Activated naive CD4-positive, alpha-beta T cell treated with anti-CD3 and anti-CD28 coated beads for 36 hours (primary cell): Measurements from ENCODE around the gene NFAT5. TPM values are rescaled to one million over a fixed set of nuclear protein-coding genes. Genes with fewer than 3 reads are reported as not detected.

Source experiments
- CTCF ChIA-PET: fragments of 350-600 bp; sonication (Branson Sonifier 250); formaldehyde crosslinking; loops from one replicate; lab custom pipeline; 2021; ENCODE audit warnings: antibody characterized with exemption; lab: Charles Lee
- DNase-seq: peaks from one replicate; pipeline ENCODE4 v3.0.0-alpha.2; 2020
- H3K27ac Mint-ChIP-seq: one replicate; pipeline ENCODE4 v1.8.0; 2021; ENCODE audit warnings: mild to moderate bottlenecking, mixed read lengths
- H3K27me3 Mint-ChIP-seq: one replicate; pipeline ENCODE4 v1.8.0; 2021; ENCODE audit warnings: low read depth, mixed read lengths
- H3K36me3 Mint-ChIP-seq: one replicate; pipeline ENCODE4 v1.8.0; 2021; ENCODE audit warnings: low read depth, mixed read lengths
- H3K4me1 Mint-ChIP-seq: one replicate; pipeline ENCODE4 v1.8.0; 2021; ENCODE audit warnings: low read depth, mixed read lengths
- H3K4me3 Mint-ChIP-seq: one replicate; pipeline ENCODE4 v1.8.0; 2021; ENCODE audit warnings: mild to moderate bottlenecking, moderate library complexity, mixed read lengths
- H3K9me3 Mint-ChIP-seq: one replicate; pipeline ENCODE4 v1.8.0; 2021; ENCODE audit warnings: mixed read lengths
- intact Hi-C: fragments of 100-400 bp; cut with micrococcal nuclease; formaldehyde crosslinking; loops from one replicate; pipeline ENCODE4 v1.15.1; 2023
- total RNA-seq, 2 experiments: library from RNA; stranded (reverse); gene quantifications; one replicate each; pipeline ENCODE4 v1.2.3, GENCODE V29; 2021

NFAT5 gene
- total RNA-seq, 2 experiments from 2014 or later = 33.0 to 34.0 TPM

- Mint-ChIP-seq H3K4me3 (no peak overlapping the region), H3K4me1 (no peaks in the 10 kb centered on the region), H3K27me3 (no peaks in the 10 kb centered on the region), H3K36me3 (peaks cover 23% of the 10 kb centered on the region), H3K27ac (no peak overlapping the region), H3K9me3 (no peaks in the 10 kb centered on the region)
- intact Hi-C loops = no loop called here
- DNase-seq = no peak
- CTCF ChIA-PET = no interaction called here
Observed at GRCh38 chr16:69662901-69663300, 97.1 kb downstream of the NFAT5 start.

GRCh38 chr16:69663846-69664245, 98.1 kb downstream of the NFAT5 start:
- intact Hi-C loops = no loop called here
- DNase-seq = no peak
- peaks cover 23% of the 10 kb centered on the region for H3K36me3 Mint-ChIP-seq
- H3K4me1 Mint-ChIP-seq = no peaks in the 10 kb centered on the region
- CTCF ChIA-PET = no interaction called here
- no peaks in the 10 kb centered on the region for H3K9me3 Mint-ChIP-seq
- H3K4me3 Mint-ChIP-seq = no peak overlapping the region
- no peaks in the 10 kb centered on the region for H3K27me3 Mint-ChIP-seq
- no peak overlapping the region for H3K27ac Mint-ChIP-seq

GRCh38 chr16:69669577-69669976, 103.8 kb downstream of the NFAT5 start:
- intact Hi-C loops = no loop called here
- Mint-ChIP-seq H3K4me1 (no peaks in the 10 kb centered on the region), H3K4me3 (no peak overlapping the region), H3K27ac (no peak overlapping the region), H3K9me3 (no peaks in the 10 kb centered on the region), H3K36me3 (peaks cover 28% of the 10 kb centered on the region), H3K27me3 (no peaks in the 10 kb centered on the region)
- CTCF ChIA-PET = no interaction called here
- DNase-seq = no peak

GRCh38 chr16:69672315-69672997, 106.7 kb downstream of the NFAT5 start:
- no peaks in the 10 kb centered on the region for H3K4me1 Mint-ChIP-seq
- CTCF ChIA-PET = interaction anchor here (0.5 kb wide), 1 partner anchor 15 kb away, joined by 3 read pairs; no protein-coding TSS in a partner anchor
- intact Hi-C loops = no loop called here
- no peak overlapping the region for H3K4me3 Mint-ChIP-seq
- no peaks in the 10 kb centered on the region for H3K9me3 Mint-ChIP-seq
- DNase-seq = no peak
- no peaks in the 10 kb centered on the region for H3K27me3 Mint-ChIP-seq
- H3K36me3 Mint-ChIP-seq = peaks cover 35% of the 10 kb centered on the region
- H3K27ac Mint-ChIP-seq = no peak overlapping the region

- DNase-seq = no peak
- no peaks in the 10 kb centered on the region for H3K27me3 Mint-ChIP-seq
- no peaks in the 10 kb centered on the region for H3K9me3 Mint-ChIP-seq
- H3K4me1 Mint-ChIP-seq = no peaks in the 10 kb centered on the region
- H3K27ac Mint-ChIP-seq = no peak overlapping the region
- intact Hi-C loops = no loop called here
- no peak overlapping the region for H3K4me3 Mint-ChIP-seq
- CTCF ChIA-PET = interaction anchor here (0.6 kb wide), 2 partner anchors 151 to 283 kb away, joined by 3 to 5 read pairs; no protein-coding TSS in a partner anchor
- H3K36me3 Mint-ChIP-seq = peaks cover 36% of the 10 kb centered on the region
Observed at GRCh38 chr16:69672998-69673713, 107.4 kb downstream of the NFAT5 start.

GRCh38 chr16:69680358-69680757, 114.6 kb downstream of the NFAT5 start:
- Mint-ChIP-seq H3K4me3 (no peak overlapping the region), H3K36me3 (peaks cover 15% of the 10 kb centered on the region), H3K27me3 (no peaks in the 10 kb centered on the region), H3K27ac (no peak overlapping the region), H3K4me1 (no peaks in the 10 kb centered on the region), H3K9me3 (no peaks in the 10 kb centered on the region)
- CTCF ChIA-PET = no interaction called here
- no peak for DNase-seq
- intact Hi-C loops = no loop called here

- CTCF ChIA-PET = no interaction called here
- DNase-seq = no peak
- Mint-ChIP-seq H3K36me3 (peaks cover 33% of the 10 kb centered on the region), H3K27ac (no peak overlapping the region), H3K9me3 (no peaks in the 10 kb centered on the region), H3K27me3 (no peaks in the 10 kb centered on the region), H3K4me1 (peaks cover 14% of the 10 kb centered on the region), H3K4me3 (no peak overlapping the region)
- intact Hi-C loops = no loop called here
Observed at GRCh38 chr16:69688589-69688988, 122.8 kb downstream of the NFAT5 start.

GRCh38 chr16:69691980-69692911, 126.5 kb downstream of the NFAT5 start:
- CTCF ChIA-PET = interaction anchor here (0.7 to 0.9 kb wide), 2 partner anchors 16 to 248 kb away, joined by 4 read pairs; no protein-coding TSS in a partner anchor
- peak; percentile 37 for DNase-seq
- H3K4me3 Mint-ChIP-seq = no peak overlapping the region
- peaks cover 45% of the 10 kb centered on the region for H3K36me3 Mint-ChIP-seq
- no peaks in the 10 kb centered on the region for H3K9me3 Mint-ChIP-seq
- H3K27me3 Mint-ChIP-seq = no peaks in the 10 kb centered on the region
- H3K27ac Mint-ChIP-seq = peak overlapping the region; percentile 80
- H3K4me1 Mint-ChIP-seq = peaks cover 14% of the 10 kb centered on the region
- intact Hi-C loops = loop anchor here (5.0 kb wide), 1 partner anchor 295 kb away; no protein-coding TSS in a partner anchor

GRCh38 chr16:69693916-69694315, 128.2 kb downstream of the NFAT5 start:
- no peak overlapping the region for H3K27ac Mint-ChIP-seq
- no peaks in the 10 kb centered on the region for H3K27me3 Mint-ChIP-seq
- intact Hi-C loops = loop anchor here (5.0 kb wide), 1 partner anchor 297 kb away; no protein-coding TSS in a partner anchor
- H3K36me3 Mint-ChIP-seq = peaks cover 44% of the 10 kb centered on the region
- H3K9me3 Mint-ChIP-seq = no peaks in the 10 kb centered on the region
- peaks cover 14% of the 10 kb centered on the region for H3K4me1 Mint-ChIP-seq
- DNase-seq = no peak
- CTCF ChIA-PET = interaction anchor here (0.6 kb wide), 2 partner anchors 200 to 296 kb away, joined by 3 read pairs; no protein-coding TSS in a partner anchor
- H3K4me3 Mint-ChIP-seq = no peak overlapping the region

GRCh38 chr16:69698404-69698803, 132.6 kb downstream of the NFAT5 start:
- CTCF ChIA-PET = no interaction called here
- H3K27me3 Mint-ChIP-seq = no peaks in the 10 kb centered on the region
- intact Hi-C loops = loop anchor here (5.0 kb wide), 1 partner anchor 111 kb away; no protein-coding TSS in a partner anchor
- no peaks in the 10 kb centered on the region for H3K9me3 Mint-ChIP-seq
- no peaks in the 10 kb centered on the region for H3K4me1 Mint-ChIP-seq
- no peak overlapping the region for H3K27ac Mint-ChIP-seq
- H3K36me3 Mint-ChIP-seq = peaks cover 14% of the 10 kb centered on the region
- H3K4me3 Mint-ChIP-seq = no peak overlapping the region
- DNase-seq = no peak

GRCh38 chr16:69699915-69700314, 134.1 kb downstream of the NFAT5 start:
- Mint-ChIP-seq H3K4me1 (no peaks in the 10 kb centered on the region), H3K4me3 (no peak overlapping the region), H3K9me3 (no peaks in the 10 kb centered on the region), H3K27me3 (no peaks in the 10 kb centered on the region), H3K36me3 (peaks cover 8% of the 10 kb centered on the region), H3K27ac (no peak overlapping the region)
- intact Hi-C loops = loop anchor here (5.0 kb wide), 1 partner anchor 113 kb away; no protein-coding TSS in a partner anchor
- CTCF ChIA-PET = interaction anchor here (0.7 to 1.0 kb wide), 2 partner anchors 9 to 1855 kb away, joined by 3 to 6 read pairs; no protein-coding TSS in a partner anchor
- no peak for DNase-seq

GRCh38 chr16:69701452-69701851, 135.7 kb downstream of the NFAT5 start:
- Mint-ChIP-seq H3K4me3 (no peak overlapping the region), H3K27ac (no peak overlapping the region), H3K27me3 (no peaks in the 10 kb centered on the region), H3K4me1 (no peaks in the 10 kb centered on the region), H3K9me3 (no peaks in the 10 kb centered on the region), H3K36me3 (no peaks in the 10 kb centered on the region)
- intact Hi-C loops = no loop called here
- no peak for DNase-seq
- CTCF ChIA-PET = interaction anchor here (1.0 kb wide), 1 partner anchor 303 kb away, joined by 3 read pairs; no protein-coding TSS in a partner anchor
